LNCaP clone FGC (cell line): ENCODE measurements around the gene AMY2B.
"Not testable (repeated sequence)": the region's sequence is repeated elsewhere in the genome, so short reads cannot be mapped to it uniquely, and the experiment has no call there.

Experiments
- DNase-seq: peaks from one replicate; pipeline ENCODE4 v3.0.0-alpha.2; 2011; ENCODE audit warnings: low read depth
- H3K4me3 ChIP-seq: 2 replicates; pipeline ENCODE4 v1.5.1; 2011; ENCODE audit warnings: mild to moderate bottlenecking, low read depth, low read length, control low read depth
- TF ChIP-seq, protein P1 (sequence below): IDR thresholded peaks from 2 replicates; pipeline ENCODE4 v1.5.1; 2012; ENCODE audit warnings: mild to moderate bottlenecking; ENCODE audit not compliant: control insufficient read depth, insufficient read depth; ENCODE audit errors: extremely low read depth

AMY2B gene

GRCh38 chr1:103571289-103571688, at the start of gene AMY2B:
AMY2B (plus strand) TSS chr1:103571589; CDS start chr1:103571603, 14 bp downstream.
- DNase-seq, H3K4me3 ChIP-seq: not testable (repeated sequence)

DNA sequence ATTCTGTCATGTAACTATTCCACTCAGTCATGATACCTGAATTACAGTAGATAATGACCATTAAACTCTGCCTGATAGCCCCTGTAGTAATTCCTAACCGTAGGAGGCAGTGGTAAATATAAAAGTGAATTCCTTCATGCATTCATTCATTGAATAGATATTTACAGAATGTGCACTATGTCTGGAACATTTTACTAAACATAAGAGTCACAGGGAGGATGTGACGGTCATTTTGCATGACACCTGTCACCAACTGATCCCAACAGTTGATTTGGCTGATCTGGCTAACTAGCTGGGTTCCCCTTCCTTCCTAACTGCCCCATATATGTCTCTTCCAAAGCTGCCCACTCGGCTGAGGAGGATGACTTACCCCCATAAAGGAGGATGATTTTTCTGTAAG, 48.0 kb upstream of the AMY2B start:
- TF ChIP-seq, protein P1, sequence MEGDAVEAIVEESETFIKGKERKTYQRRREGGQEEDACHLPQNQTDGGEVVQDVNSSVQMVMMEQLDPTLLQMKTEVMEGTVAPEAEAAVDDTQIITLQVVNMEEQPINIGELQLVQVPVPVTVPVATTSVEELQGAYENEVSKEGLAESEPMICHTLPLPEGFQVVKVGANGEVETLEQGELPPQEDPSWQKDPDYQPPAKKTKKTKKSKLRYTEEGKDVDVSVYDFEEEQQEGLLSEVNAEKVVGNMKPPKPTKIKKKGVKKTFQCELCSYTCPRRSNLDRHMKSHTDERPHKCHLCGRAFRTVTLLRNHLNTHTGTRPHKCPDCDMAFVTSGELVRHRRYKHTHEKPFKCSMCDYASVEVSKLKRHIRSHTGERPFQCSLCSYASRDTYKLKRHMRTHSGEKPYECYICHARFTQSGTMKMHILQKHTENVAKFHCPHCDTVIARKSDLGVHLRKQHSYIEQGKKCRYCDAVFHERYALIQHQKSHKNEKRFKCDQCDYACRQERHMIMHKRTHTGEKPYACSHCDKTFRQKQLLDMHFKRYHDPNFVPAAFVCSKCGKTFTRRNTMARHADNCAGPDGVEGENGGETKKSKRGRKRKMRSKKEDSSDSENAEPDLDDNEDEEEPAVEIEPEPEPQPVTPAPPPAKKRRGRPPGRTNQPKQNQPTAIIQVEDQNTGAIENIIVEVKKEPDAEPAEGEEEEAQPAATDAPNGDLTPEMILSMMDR: no peak
- no peak for DNase-seq
- no peak overlapping the region for H3K4me3 ChIP-seq

DNA sequence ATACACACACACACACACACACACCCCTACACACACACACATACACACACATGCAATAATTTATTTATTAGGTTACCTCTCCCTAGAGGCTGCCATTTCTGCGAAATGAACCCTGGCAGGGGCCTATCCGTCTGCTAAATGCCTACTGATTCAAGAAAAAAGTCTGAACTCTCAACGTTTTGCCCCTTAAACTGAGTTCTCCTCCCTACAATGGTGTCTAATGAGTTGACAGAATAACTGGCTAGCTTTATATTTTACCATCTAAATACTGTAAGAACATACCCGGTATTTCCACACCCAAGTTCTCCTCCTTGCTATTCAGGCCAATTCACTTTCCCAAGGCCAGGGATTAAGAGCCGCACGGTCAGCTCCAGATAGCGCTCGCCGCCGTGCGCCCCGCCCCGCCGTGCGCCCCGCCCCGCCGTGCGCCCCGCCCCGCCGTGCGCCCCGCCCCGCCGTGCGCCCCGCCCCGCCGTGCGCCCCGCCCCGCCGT, 46.2 kb upstream of the AMY2B start:
- TF ChIP-seq, protein P1: no peak
- DNase-seq: no peak
- H3K4me3 ChIP-seq: peak overlapping the region; percentile 32

- DNase-seq: peak; percentile 78
- TF ChIP-seq, protein P1: no peak
- peak within 1 kb of the TSS; percentile 86 for H3K4me3 ChIP-seq
These were observed 45.5 kb upstream of the AMY2B start, which contains the start of gene RNPC3 for GRCh38 chr1:103525607-103526507. RNPC3 (plus strand) TSS chr1:103525699; CDS start chr1:103526071, 372 bp downstream.

DNA sequence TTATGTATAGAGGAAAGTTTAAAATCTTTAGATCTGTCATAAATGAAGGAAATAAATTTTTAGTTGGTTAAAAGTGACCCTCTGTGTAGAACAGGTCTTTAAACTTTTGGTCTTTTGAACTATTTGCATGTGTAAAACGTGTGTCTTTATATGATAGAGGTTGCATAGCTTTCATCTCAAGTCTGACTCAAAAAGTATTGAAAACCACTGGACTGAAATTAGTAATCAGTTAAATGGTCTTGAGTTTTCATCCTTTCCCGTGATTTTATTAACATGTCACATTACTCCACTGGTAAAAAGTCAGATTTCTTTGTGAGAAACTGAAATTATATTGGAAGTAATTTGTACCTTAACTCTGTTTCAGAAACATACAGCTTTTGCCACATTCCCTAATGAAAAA, 44.1 kb upstream of the AMY2B start:
- H3K4me3 ChIP-seq: peak overlapping the region; percentile 86; the same call in 1 of the 2 replicates
- no peak for DNase-seq
- TF ChIP-seq, protein P1: no peak

DNA sequence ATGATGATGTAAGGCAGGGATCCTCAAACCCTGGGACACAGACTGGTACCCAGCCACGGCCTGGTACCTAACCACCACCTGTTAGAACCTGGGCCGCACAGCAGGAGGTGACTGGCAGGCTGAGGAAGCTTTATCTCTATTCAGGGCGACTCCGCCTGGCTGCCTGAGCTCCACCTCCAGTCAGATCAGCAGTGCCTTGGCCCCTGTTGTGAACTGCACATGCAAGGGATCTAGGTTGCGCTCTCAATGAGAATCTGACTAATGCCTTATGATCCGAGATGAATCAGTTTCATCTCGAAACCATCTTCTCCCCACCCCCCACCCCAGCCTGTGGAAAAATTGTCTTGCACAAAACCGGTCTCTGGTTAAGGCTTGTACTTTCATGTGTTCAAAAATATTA, 41.6 kb upstream of the AMY2B start:
- TF ChIP-seq, protein P1: no peak
- no peak overlapping the region for H3K4me3 ChIP-seq
- no peak for DNase-seq

- TF ChIP-seq, protein P1: no peak
- DNase-seq: no peak
- H3K4me3 ChIP-seq: no peak overlapping the region
These were observed 33.2 kb upstream of the AMY2B start for GRCh38 chr1:103538226-103538625.
